DND-41 (cell line): ENCODE results near the gene LOX.

Source experiments
- ATAC-seq: fragments of 200-7000 bp; cut with Tn5 transposase; 3 replicates; pipeline ENCODE4 v1.9.1; 2021; ENCODE audit warnings: low read depth; ENCODE audit not compliant: insufficient read depth
- DNase-seq: peaks from one replicate; pipeline ENCODE4 v3.0.0-alpha.2; 2020
- H2AFZ ChIP-seq: 2 replicates; pipeline ENCODE4 v1.6.0; 2012; ENCODE audit warnings: low read depth, low read length
- H3K27ac ChIP-seq: 2 replicates; pipeline ENCODE4 v1.5.1; 2012; ENCODE audit warnings: low read length, inconsistent platforms
- H3K27me3 ChIP-seq: fragments of 200-600 bp; sonication (generic); 2 replicates; pipeline ENCODE4 v1.6.0; 2012; ENCODE audit warnings: low read length, mild to moderate bottlenecking, inconsistent platforms; ENCODE audit not compliant: insufficient read depth, poor library complexity
- H3K36me3 ChIP-seq: 2 replicates; pipeline ENCODE4 v1.5.1; 2012; ENCODE audit warnings: low read length, inconsistent platforms; ENCODE audit not compliant: insufficient read depth
- H3K4me1 ChIP-seq: 2 replicates; pipeline ENCODE4 v1.5.1; 2012; ENCODE audit warnings: mild to moderate bottlenecking, low read length; ENCODE audit not compliant: insufficient read depth
- H3K4me2 ChIP-seq: 2 replicates; pipeline ENCODE4 v1.6.0; 2012; ENCODE audit warnings: mild to moderate bottlenecking, moderate library complexity, low read length, inconsistent platforms; ENCODE audit not compliant: insufficient read depth
- H3K4me3 ChIP-seq, 2 experiments: fragments of 200-600 bp in 1 of 2; shearing (Covaris generic) in 1 of 2; 2 replicates each; pipeline ENCODE4 v1.5.1; 2012 to 2016; ENCODE audit warnings: inconsistent platforms in 2 of 2, low read length in 2 of 2, mild to moderate bottlenecking in 2 of 2, low read depth in 1 of 2, moderate library complexity in 1 of 2
- H3K79me2 ChIP-seq: 2 replicates; pipeline ENCODE4 v1.6.0; 2012; ENCODE audit warnings: low read length, inconsistent platforms; ENCODE audit not compliant: insufficient read depth
- H3K9ac ChIP-seq: 2 replicates; pipeline ENCODE4 v1.6.0; 2012; ENCODE audit warnings: low read depth, mild to moderate bottlenecking, inconsistent platforms, low read length, moderate library complexity
- H3K9me3 ChIP-seq: 2 replicates; pipeline ENCODE4 v1.5.1; 2012; ENCODE audit warnings: low read length, moderate library complexity, mild to moderate bottlenecking, inconsistent platforms; ENCODE audit not compliant: insufficient read depth, severe bottlenecking
- H4K20me1 ChIP-seq: 2 replicates; pipeline ENCODE4 v1.6.0; 2012; ENCODE audit warnings: low read length; ENCODE audit not compliant: insufficient read depth
- EZH2 ChIP-seq: IDR thresholded peaks from 3 replicates; pipeline ENCODE4 v1.6.1; 2012; ENCODE audit warnings: borderline replicate concordance, low read depth, mild to moderate bottlenecking, moderate library complexity, low read length, inconsistent platforms; ENCODE audit not compliant: severe bottlenecking
- TF ChIP-seq, protein P1 (sequence below): IDR thresholded peaks from 2 replicates; pipeline ENCODE4 v1.5.1; 2012; ENCODE audit warnings: borderline replicate concordance, low read length, moderate library complexity, mild to moderate bottlenecking; ENCODE audit not compliant: poor library complexity, severe bottlenecking; ENCODE audit errors: extremely low read depth

The LOX gene, protein sequence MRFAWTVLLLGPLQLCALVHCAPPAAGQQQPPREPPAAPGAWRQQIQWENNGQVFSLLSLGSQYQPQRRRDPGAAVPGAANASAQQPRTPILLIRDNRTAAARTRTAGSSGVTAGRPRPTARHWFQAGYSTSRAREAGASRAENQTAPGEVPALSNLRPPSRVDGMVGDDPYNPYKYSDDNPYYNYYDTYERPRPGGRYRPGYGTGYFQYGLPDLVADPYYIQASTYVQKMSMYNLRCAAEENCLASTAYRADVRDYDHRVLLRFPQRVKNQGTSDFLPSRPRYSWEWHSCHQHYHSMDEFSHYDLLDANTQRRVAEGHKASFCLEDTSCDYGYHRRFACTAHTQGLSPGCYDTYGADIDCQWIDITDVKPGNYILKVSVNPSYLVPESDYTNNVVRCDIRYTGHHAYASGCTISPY

DNA sequence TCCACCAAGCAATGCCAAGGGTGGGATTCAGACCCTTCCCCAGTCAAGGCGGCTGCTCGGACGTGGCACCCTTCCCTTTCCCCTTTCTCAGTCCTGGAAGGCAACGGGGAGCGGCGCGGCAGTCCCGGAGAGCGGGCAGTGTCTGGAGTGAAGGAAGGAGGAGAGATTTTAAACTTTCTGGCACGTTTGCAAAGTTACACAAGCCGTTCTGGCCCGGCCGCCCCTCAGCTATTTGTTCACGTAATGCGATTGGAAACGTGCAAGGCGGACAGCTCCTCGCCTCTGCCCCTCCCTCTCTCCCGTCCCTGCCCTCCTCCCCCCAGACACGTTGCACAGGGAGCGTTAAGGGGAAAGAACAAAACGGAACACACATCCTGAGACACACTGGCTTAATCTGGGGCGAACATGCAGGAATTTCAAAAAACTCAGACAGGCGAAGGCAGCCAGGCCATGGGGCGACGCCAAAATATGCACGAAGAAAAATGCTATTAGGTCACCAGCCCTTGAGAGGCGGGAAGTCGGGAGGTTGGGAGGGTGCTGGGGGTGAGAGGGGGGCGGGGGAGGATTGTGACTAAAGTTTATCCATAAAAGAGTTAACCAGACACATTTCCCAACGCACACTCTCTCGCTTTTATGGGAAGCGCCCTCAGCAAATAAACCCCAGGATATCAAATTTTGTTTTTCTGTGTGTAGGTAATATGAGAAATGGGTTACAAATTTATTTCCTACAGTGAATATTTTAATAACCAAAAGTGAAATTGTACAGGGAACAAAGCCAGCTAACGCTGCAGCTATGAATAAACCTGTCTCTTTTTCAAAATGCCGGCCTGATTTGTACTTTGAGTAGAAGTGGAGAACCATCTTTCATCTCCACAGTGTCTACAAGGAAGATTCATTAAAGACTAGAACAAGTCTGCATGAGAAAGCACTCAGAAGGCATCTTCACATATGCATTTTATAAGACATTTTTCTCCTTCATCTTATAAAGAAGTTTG lies at the start of gene LOX:
LOX (minus strand) TSS at position 144 of the 995 bp plus-strand sequence. CDS start 274 bp downstream, outside the sequence.
- no peak for TF ChIP-seq EZH2
- TF ChIP-seq, protein P1, sequence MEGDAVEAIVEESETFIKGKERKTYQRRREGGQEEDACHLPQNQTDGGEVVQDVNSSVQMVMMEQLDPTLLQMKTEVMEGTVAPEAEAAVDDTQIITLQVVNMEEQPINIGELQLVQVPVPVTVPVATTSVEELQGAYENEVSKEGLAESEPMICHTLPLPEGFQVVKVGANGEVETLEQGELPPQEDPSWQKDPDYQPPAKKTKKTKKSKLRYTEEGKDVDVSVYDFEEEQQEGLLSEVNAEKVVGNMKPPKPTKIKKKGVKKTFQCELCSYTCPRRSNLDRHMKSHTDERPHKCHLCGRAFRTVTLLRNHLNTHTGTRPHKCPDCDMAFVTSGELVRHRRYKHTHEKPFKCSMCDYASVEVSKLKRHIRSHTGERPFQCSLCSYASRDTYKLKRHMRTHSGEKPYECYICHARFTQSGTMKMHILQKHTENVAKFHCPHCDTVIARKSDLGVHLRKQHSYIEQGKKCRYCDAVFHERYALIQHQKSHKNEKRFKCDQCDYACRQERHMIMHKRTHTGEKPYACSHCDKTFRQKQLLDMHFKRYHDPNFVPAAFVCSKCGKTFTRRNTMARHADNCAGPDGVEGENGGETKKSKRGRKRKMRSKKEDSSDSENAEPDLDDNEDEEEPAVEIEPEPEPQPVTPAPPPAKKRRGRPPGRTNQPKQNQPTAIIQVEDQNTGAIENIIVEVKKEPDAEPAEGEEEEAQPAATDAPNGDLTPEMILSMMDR: no peak
- Histone ChIP-seq H3K27me3 (no peaks in the 10 kb centered on the region), H2AFZ (no peak within 1 kb of the TSS), H3K9me3 (peaks cover 10% of the 10 kb centered on the region), H4K20me1 (no peaks in the 10 kb centered on the region), H3K9ac (no peak within 1 kb of the TSS), H3K36me3 (peaks cover 7% of the 10 kb centered on the region; the same call in 1 of the 2 replicates), H3K27ac (no peak within 1 kb of the TSS), H3K4me1 (no peaks in the 10 kb centered on the region), H3K4me3 (no peak within 1 kb of the TSS), H3K4me2 (no peak within 1 kb of the TSS), H3K79me2 (no peaks in the 10 kb centered on the region)
- no peak for DNase-seq
- no peak for ATAC-seq

DNA sequence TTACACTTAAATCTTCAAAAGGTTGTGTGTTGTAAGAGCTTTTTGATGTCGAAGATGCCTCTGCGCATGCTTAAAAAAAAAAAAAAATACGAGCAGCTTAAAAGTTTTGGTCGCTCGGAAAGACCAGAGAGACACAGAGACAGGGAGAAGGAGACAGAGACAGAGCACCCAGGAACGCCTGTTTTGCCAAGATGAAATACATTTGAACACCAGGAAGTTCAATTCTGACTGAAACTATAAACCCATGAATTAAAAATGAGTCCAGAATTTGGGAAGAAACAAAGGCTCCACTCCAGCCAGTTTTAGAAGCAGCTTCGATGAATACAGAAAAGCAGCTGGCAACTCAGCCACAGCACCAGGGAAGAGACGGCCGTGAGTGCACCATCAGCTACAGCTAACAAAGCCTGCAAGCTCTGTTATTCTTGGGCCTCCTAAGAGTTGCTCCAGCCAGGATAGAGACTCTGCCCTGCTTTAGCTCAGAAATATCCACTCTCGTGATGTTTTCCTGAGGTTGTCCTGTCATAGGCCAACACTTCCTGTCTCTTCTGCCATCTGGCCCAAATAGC lies 48.8 kb upstream of the LOX start:
- Histone ChIP-seq H2AFZ (no peak overlapping the region), H4K20me1 (no peaks in the 10 kb centered on the region), H3K4me3 (no peak overlapping the region), H3K4me1 (no peaks in the 10 kb centered on the region), H3K4me2 (no peak overlapping the region), H3K9ac (no peak overlapping the region), H3K79me2 (no peaks in the 10 kb centered on the region), H3K27me3 (no peaks in the 10 kb centered on the region), H3K27ac (no peak overlapping the region), H3K36me3 (no peaks in the 10 kb centered on the region), H3K9me3 (no peaks in the 10 kb centered on the region)
- no peak for ATAC-seq
- TF ChIP-seq, protein P1: no peak
- TF ChIP-seq EZH2: no peak
- DNase-seq: no peak

DNA sequence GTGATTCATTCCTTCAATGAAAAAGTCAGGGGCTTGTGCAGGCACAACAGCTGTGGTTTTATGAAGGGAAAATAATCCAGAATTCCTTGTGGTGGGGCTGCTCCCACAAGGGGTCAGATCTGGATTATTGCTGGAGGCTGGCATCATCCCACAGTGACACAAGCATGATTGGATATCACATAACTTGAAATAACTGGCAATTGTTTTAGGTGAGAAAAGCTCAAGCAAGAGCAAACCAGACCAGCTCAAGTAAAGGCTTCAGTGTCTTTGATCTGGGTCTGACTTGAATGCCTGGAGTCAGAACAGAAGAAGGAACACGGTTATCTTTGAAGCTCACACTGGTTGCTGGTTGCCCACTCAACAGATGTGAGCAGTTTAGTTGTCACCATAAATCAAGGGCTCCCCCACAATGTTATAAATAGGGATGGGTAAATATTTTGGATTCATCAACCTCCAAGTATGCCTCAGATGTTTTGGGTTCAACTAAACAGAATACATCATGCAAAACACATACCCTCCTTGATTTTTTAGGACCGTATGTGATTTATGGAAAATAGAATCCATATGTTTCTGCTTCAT lies 48.2 kb upstream of the LOX start:
- Histone ChIP-seq H3K9ac (no peak overlapping the region), H2AFZ (no peak overlapping the region), H3K9me3 (no peaks in the 10 kb centered on the region), H3K36me3 (no peaks in the 10 kb centered on the region), H3K27ac (no peak overlapping the region), H4K20me1 (no peaks in the 10 kb centered on the region), H3K79me2 (no peaks in the 10 kb centered on the region), H3K4me3 (no peak overlapping the region), H3K4me1 (no peaks in the 10 kb centered on the region), H3K4me2 (no peak overlapping the region), H3K27me3 (no peaks in the 10 kb centered on the region)
- ATAC-seq (no peak), DNase-seq (no peak)
- TF ChIP-seq, protein P1: no peak
- no peak for TF ChIP-seq EZH2
